K562 (cell line): ENCODE measurements around the gene RBM18. TPM values are rescaled to one million over a fixed set of nuclear protein-coding genes. Genes with fewer than 3 reads are reported as not detected.

Experiments used
- ATAC-seq: fragments of 200-7000 bp; cut with Tn5 transposase; 3 replicates; pipeline ENCODE4 v1.9.1; 2020; ENCODE audit warnings: moderate library complexity
- BruUV-seq: library from RNA; stranded (reverse); fragments of 400-500 nt; replicated peaks from 2 replicates; lab custom pipeline; 2021; lab: Mats Ljungman, UMichigan
- CTCF ChIA-PET: fragments of 300-600 bp; formaldehyde crosslinking; extraction: SDS; loops from one replicate; lab custom pipeline; 2021; ENCODE audit warnings: low intra/inter-chr PET ratio; lab: Yijun Ruan, JAX
- POLR2A ChIA-PET: fragments of 300-600, 350-650 bp; sonication (Branson Sonifier 250); formaldehyde crosslinking; extraction: SDS; loops from one replicate; lab custom pipeline; 2021; ENCODE audit warnings: antibody characterized with exemption, inconsistent platforms; lab: Yijun Ruan, JAX
- DNase-seq, 4 experiments: peaks; one replicate each; pipeline versions ENCODE4 v3.0.0 to v3.0.0-alpha.2; 2011 to 2018; ENCODE audit warnings: low spot score in 3 of 4, mixed read lengths in 3 of 4; ENCODE audit errors: extremely low read depth in 1 of 4
- FAIRE-seq: peaks from 2 replicates; lab custom pipeline; 2011; peaks lifted over from hg19 to GRCh38; lab: Jason Lieb, UNC
- H2AFZ ChIP-seq: 2 replicates; pipeline ENCODE4 v1.6.0; 2011; ENCODE audit warnings: low read depth, low read length, control low read depth, inconsistent platforms
- H3K27ac ChIP-seq: fragments of 200-600 bp; 3 replicates; pipeline ENCODE4 v1.8.0; 2011; ENCODE audit warnings: low read depth, mild to moderate bottlenecking, control low read depth, inconsistent platforms, low read length, moderate library complexity, mixed read lengths; ENCODE audit errors: extremely low read depth
- H3K27me3 ChIP-seq, 2 experiments: fragments of 300-600 bp in 1 of 2; 2 replicates in 1 of 2; 3 replicates in 1 of 2; pipeline versions ENCODE4 v1.6.0 to v1.8.0; 2011; ENCODE audit warnings: inconsistent platforms in 2 of 2, low read length in 2 of 2, mild to moderate bottlenecking in 1 of 2, mixed read lengths in 1 of 2, moderate library complexity in 1 of 2; ENCODE audit not compliant: control insufficient read depth in 2 of 2, insufficient read depth in 2 of 2
- H3K36me3 ChIP-seq: fragments of 300-600 bp; 3 replicates; pipeline ENCODE4 v1.8.0; 2011; ENCODE audit warnings: mild to moderate bottlenecking, low read length, inconsistent platforms; ENCODE audit not compliant: control insufficient read depth, insufficient read depth
- H3K4me1 ChIP-seq, 2 experiments: fragments of 200-600 bp in 1 of 2; replicated peaks in 1 of 2; 2 replicates in 1 of 2; 3 replicates in 1 of 2; pipeline versions ENCODE4 v1.5.1 to v1.8.0; 2011; ENCODE audit warnings: inconsistent platforms in 2 of 2, low read length in 2 of 2, mild to moderate bottlenecking in 1 of 2, mixed read lengths in 1 of 2, moderate library complexity in 1 of 2; ENCODE audit not compliant: control insufficient read depth in 2 of 2, insufficient read depth in 2 of 2
- H3K4me2 ChIP-seq: 2 replicates; pipeline ENCODE4 v1.6.1; 2011; ENCODE audit warnings: low read length, control low read depth, inconsistent platforms, mixed read lengths; ENCODE audit not compliant: insufficient read depth
- H3K4me3 ChIP-seq: fragments of 200-600 bp; sonication (generic), shearing (Covaris generic); 2 replicates; pipeline ENCODE4 v1.5.1; 2016; ENCODE audit warnings: control low read depth, inconsistent platforms
- H3K79me2 ChIP-seq: fragments of 200-600 bp; 3 replicates; pipeline ENCODE4 v1.8.0; 2011; ENCODE audit warnings: low read length, inconsistent platforms; ENCODE audit not compliant: control insufficient read depth, insufficient read depth
- H3K9ac ChIP-seq, 2 experiments: 2 replicates each; pipeline versions ENCODE4 v1.6.0 to v1.6.1; 2011; ENCODE audit warnings: low read depth in 2 of 2, low read length in 2 of 2, control low read depth in 1 of 2, inconsistent platforms in 1 of 2, mild to moderate bottlenecking in 1 of 2, mixed read lengths in 1 of 2; ENCODE audit not compliant: insufficient read depth in 1 of 2
- H3K9me1 ChIP-seq: one replicate; pipeline ENCODE4 v1.6.0; 2011; ENCODE audit warnings: inconsistent platforms, mild to moderate bottlenecking, low read length, moderate library complexity; ENCODE audit not compliant: control insufficient read depth, insufficient read depth
- H3K9me3 ChIP-seq: replicated peaks from 2 replicates; pipeline ENCODE4 v1.5.1; 2011; ENCODE audit warnings: low read depth, low read length, inconsistent platforms; ENCODE audit not compliant: control insufficient read depth, insufficient read depth
- H4K20me1 ChIP-seq: replicated peaks from 2 replicates; pipeline ENCODE4 v1.6.1; 2011; ENCODE audit warnings: low read length, inconsistent platforms, mixed read lengths; ENCODE audit not compliant: control insufficient read depth, insufficient read depth
- ZNF316 ChIP-seq: fragments of 450-650 bp; IDR thresholded peaks from 2 replicates; pipeline ENCODE4 v1.6.1; 2016
- WGBS: fragments of 100-300 bp; shearing (Covaris generic); methylation state at CpG from one replicate; pipeline ENCODE4 v1.1.6; 2016; ENCODE audit warnings: low coverage, mixed read lengths; ENCODE audit not compliant: insufficient coverage; ENCODE audit errors: missing lambda C conversion rate; 5-methylcytosine and 5-hydroxymethylcytosine counted together
- in situ Hi-C: fragments of 300-500 bp; cut with MboI; formaldehyde crosslinking; loops from 4 replicates; pipeline ENCODE4 v1.15.0; 2018; ENCODE audit warnings: inconsistent platforms, mixed read lengths
- intact Hi-C: fragments of 100-400 bp; cut with micrococcal nuclease; formaldehyde crosslinking; loops from 2 replicates; pipeline ENCODE4 v1.14.2; 2022
- polyA plus RNA-seq, 8 experiments: library from polyadenylated mRNA; depleted of rRNA in 4 of 8; stranded (reverse) in 5 of 8; unstranded in 3 of 8; fragments of >200 nt; fragmentation: Nextera tagmentation in 2 of 8; fragmentation: Illumina TruSeq in 1 of 8; extraction: Ambion mirVana in 2 of 8; extraction: Trizol in 1 of 8; gene quantifications; 2 replicates each; pipeline versions ENCODE4 v1.2.1 to v1.2.3, GENCODE V29; 2011 to 2014; ENCODE audit warnings: inconsistent platforms in 1 of 8, missing spikeins in 1 of 8
- total RNA-seq, 7 experiments: library from RNA; depleted of rRNA in 6 of 7; stranded (reverse); fragments of >200 nt in 6 of 7; fragmentation: Illumina TruSeq in 2 of 7; extraction: Trizol in 2 of 7; gene quantifications; 2 replicates each; pipeline versions ENCODE4 v1.2.1 to v1.2.3, GENCODE V29; 2011 to 2021; ENCODE audit warnings: low replicate concordance in 1 of 7
- TF ChIP-seq, protein P1 (sequence below): fragments of 450-650 bp; IDR thresholded peaks from 2 replicates; pipeline ENCODE4 v1.6.1; 2017; ENCODE audit warnings: antibody characterized with exemption, mild to moderate bottlenecking

Gene RBM18
- total and polyA plus RNA-seq, 9 of the 15 experiments (the other 6 are each of a cell fraction or from before 2014, with no cell fraction given), result 7.9 to 86.3 (median 34.0) TPM

DNA sequence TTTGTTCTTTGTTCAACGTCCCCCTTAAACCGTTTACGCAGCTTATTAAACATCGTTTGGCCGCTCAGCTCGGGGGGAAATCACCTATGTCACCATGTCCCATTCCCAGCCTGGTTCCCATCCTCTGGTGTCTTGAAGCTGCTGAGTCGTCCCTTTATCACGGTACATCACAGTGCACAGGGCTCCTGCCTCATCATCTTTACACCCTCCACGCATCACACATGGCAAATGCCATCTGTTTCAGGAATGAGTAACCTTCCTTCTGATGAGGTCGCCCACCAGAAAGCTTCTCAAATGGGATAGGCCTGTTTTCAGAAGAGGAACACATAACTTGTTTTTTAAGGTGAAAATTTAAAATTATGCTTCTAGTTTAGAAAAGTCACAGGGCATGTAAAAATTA, 28.0 kb downstream of the RBM18 start:
- ATAC-seq, result 0 out of 3 replicates have a peak, but pooled peaks have one; percentile 17
- Histone ChIP-seq H3K27me3 (no peaks in the 10 kb centered on the region), H3K27ac (no peak overlapping the region), H3K9me1 (no peaks in the 10 kb centered on the region), H3K36me3 (peaks cover 20% of the 10 kb centered on the region), H3K9ac (no peak overlapping the region), H3K79me2 (no peaks in the 10 kb centered on the region), H3K9me3 (no peaks in the 10 kb centered on the region), H3K4me1 (peaks cover 2 to 9% of the 10 kb centered on the region in 2 experiments; a peak in 3 of 5 replicates), H3K4me2 (no peak overlapping the region), H4K20me1 (no peaks in the 10 kb centered on the region), H3K4me3 (no peak overlapping the region), H2AFZ (no peak overlapping the region)
- intact Hi-C loops, result no loop called here
- no TSS peak for BruUV-seq
- 51% methylated on average over 10 of the region's 10 CpGs for WGBS
- POLR2A ChIA-PET, result interaction anchor here (1.1 kb wide), 1 partner anchor 10 kb away, joined by 4 read pairs; no protein-coding TSS in a partner anchor
- peak; percentile 32; the same call in 1 of the 2 replicates for TF ChIP-seq ZNF316
- TF ChIP-seq, protein P1, sequence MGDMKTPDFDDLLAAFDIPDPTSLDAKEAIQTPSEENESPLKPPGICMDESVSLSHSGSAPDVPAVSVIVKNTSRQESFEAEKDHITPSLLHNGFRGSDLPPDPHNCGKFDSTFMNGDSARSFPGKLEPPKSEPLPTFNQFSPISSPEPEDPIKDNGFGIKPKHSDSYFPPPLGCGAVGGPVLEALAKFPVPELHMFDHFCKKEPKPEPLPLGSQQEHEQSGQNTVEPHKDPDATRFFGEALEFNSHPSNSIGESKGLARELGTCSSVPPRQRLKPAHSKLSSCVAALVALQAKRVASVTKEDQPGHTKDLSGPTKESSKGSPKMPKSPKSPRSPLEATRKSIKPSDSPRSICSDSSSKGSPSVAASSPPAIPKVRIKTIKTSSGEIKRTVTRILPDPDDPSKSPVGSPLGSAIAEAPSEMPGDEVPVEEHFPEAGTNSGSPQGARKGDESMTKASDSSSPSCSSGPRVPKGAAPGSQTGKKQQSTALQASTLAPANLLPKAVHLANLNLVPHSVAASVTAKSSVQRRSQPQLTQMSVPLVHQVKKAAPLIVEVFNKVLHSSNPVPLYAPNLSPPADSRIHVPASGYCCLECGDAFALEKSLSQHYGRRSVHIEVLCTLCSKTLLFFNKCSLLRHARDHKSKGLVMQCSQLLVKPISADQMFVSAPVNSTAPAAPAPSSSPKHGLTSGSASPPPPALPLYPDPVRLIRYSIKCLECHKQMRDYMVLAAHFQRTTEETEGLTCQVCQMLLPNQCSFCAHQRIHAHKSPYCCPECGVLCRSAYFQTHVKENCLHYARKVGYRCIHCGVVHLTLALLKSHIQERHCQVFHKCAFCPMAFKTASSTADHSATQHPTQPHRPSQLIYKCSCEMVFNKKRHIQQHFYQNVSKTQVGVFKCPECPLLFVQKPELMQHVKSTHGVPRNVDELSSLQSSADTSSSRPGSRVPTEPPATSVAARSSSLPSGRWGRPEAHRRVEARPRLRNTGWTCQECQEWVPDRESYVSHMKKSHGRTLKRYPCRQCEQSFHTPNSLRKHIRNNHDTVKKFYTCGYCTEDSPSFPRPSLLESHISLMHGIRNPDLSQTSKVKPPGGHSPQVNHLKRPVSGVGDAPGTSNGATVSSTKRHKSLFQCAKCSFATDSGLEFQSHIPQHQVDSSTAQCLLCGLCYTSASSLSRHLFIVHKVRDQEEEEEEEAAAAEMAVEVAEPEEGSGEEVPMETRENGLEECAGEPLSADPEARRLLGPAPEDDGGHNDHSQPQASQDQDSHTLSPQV, result no peak
- DNase-seq, result no peak
- CTCF ChIA-PET, result interaction anchor here (0.6 kb wide), 1 partner anchor 107 kb away, joined by 3 read pairs; no protein-coding TSS in a partner anchor
- no peak for FAIRE-seq
- in situ Hi-C loops, result no loop called here
